GM21390 (cell line): ENCODE measurements around the gene VAV2.

Source experiments
- ATAC-seq: cut with Tn5 transposase; IDR thresholded peaks from one replicate; pipeline ENCODE4 v1.9.1; 2021; ENCODE audit not compliant: unreplicated experiment

The VAV2 gene

GRCh38 chr9:133822430-133823065, 169.6 kb downstream of the VAV2 start:
- no peak for ATAC-seq

DNA sequence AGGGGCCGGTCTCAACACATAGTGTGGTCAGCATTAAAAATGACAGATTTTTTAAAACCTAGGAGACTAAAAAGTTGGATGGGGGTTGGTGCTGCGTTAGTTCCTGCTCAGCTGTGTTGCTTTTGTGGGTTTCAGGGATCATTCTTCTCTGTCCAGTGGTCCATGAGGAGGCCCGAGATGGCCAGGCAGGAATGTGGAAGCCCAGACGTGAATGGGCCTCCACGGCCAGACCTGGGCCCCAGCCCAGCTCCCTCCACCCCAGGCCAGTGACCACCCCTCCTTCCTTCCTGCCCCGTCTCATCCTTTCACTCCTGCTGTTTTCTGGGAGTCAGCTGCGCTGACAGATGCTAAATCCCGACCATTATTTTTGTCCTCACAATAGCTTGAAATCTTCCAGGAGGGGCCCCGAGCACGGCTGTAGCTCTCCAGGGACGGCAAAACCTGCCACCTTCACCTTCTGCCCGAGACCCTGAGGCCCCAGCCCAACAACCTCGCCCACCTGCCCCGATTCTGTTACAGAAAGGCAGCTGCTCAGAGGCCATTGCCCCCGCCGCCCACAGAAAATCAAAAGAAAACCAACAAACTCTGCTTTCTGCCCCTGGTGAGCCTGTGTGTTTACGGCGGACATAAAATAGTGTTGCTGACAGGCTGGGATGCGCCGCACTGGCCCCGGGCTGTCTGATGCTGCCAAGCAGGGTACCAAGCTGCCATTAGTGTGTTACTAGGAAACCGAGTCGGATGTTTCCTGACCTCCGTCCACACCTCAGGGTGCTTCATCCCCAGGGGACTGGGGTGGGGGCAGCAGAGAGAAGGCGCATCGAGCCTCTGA, 170.3 kb downstream of the VAV2 start:
- ATAC-seq, result no peak

GRCh38 chr9:133819923-133820322, 172.2 kb downstream of the VAV2 start:
- ATAC-seq, result no peak

- ATAC-seq, result no peak
These were observed 173.7 kb downstream of the VAV2 start for GRCh38 chr9:133818444-133818843.

DNA sequence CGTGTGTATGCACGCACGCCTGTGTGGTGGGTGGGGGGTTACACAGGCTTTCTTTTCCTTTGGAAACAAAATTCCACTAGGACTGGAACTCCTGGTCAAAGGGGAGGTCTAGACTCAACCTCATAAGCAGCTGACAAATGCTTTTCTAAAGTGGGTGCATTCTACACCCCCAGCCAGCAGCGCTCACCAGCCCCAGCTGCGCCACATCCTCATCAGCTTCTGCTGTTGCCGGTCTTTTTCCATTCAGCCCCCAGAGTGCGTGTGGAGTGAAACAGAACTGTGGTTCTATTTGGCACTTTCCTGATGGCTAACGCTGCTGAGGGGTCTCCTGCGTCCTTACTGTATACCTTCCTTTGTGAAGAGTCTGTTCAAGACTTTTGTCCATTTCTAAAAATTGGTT, 176.3 kb downstream of the VAV2 start:
- ATAC-seq, result no peak

- ATAC-seq, result no peak
These were observed 177.4 kb downstream of the VAV2 start for GRCh38 chr9:133814586-133815208.

GRCh38 chr9:133813749-133814585, 178.2 kb downstream of the VAV2 start:
- no peak for ATAC-seq

GRCh38 chr9:133812941-133813748, 179.0 kb downstream of the VAV2 start:
- ATAC-seq, result no peak

DNA sequence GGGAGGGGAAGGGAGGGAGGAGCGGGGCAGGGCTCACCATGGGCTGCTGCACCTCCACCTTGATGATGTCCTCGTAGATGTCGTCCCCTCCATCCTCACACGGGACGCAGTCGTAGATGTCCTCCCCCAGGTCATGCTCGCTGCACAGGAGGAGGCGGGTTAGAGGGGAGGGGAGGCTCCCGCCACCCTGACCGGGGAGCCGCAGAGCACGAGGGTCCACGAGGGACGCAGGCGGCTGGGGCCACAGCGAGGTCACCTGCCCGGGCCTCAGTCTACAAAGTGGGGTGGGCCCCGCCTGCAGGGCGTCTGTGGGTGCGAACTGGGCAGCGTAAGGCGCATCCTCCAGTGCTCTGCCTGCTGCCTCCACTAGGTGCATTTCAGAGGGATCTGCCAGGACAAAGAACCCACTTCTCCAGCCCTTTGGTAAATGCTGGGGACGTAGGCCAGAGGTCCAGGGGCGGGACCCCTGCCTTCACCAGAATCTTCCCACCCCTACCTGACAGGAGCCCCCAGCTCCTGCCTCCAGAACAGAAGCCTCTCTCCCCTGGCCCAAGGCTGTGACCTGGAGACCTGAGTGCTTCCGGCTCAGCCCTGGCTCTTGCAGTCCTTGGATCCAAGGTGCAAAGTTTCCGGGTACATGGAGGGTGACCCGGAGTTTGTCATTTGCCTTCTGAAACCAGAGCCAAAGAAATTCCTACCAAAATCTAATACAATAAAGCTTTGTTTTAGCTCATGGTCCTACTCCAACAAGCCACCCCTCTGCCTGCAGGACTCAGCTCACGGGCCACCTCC, 179.9 kb downstream of the VAV2 start:
- ATAC-seq, result no peak

- ATAC-seq, result no peak
These were observed 180.7 kb downstream of the VAV2 start for GRCh38 chr9:133811471-133811870.

DNA sequence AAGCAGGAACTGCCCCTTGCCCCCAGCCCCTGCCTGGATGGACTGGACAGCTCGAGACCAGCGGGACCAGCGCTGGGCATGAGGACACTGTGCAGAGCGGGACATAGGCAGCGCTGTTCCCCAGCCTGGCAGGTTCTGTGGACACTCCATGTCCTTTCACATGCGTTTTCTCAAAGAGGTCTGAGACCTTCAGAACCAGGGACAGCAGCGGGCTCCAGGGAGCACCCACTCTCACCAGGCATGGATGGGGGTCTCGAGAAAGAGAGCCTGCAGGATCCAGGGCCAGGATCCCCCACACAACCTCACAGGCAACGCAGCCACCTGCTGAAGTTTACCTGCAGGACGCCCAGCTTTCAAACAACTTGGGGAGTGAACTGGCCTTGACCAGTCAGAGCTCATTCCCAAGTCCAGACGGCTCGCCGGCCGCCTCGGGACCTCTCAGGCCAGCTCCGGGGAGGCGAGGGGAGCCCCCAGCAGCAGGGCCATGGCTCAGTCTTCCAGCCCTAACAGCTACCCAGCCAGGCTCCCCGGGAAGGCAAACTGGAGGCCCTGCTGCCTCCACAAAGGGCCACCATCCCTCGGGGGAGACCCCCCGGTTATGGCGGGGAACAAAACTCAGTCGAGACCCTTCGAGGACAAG, 181.4 kb downstream of the VAV2 start:
- ATAC-seq, result no peak

DNA sequence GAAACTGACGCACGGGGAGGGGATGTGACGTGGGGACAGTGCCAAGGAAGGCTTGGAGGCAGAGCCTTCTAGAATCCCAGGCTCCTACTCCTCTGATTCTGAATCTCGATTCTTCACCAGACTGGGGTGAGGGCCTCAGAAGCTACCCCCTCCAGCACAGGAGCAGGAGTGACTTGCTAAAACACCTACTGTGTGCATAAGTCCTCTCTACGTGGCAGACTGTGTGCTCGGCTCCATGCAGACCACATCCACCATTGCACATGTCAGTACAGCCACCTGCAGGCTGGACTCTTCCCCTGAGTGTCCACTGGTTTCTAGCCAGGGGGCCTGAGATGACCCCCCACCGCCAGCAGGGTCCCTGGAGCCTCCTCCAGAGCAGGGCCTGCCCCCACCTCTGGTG, 182.8 kb downstream of the VAV2 start:
- no peak for ATAC-seq

DNA sequence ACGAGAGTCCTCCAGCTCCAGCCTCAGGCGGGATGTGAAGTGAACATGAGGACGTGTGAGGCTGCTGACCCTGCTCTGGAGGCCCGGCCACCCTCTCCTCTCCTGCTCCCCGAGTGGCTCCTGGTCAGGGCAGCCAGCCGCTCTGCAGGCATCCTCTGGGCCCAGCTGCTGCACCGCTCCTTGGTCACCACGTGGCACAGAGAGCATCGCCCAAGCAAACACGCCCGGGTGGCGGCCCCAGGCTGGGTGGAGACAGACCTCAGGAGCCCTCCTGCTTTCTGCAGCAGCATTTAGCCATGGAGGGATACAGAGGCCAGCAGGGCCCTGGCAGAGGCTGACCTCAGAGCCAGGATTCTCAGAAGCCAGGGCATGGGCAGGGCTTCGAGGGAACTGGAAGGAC, 184.3 kb downstream of the VAV2 start:
- ATAC-seq, result no peak

DNA sequence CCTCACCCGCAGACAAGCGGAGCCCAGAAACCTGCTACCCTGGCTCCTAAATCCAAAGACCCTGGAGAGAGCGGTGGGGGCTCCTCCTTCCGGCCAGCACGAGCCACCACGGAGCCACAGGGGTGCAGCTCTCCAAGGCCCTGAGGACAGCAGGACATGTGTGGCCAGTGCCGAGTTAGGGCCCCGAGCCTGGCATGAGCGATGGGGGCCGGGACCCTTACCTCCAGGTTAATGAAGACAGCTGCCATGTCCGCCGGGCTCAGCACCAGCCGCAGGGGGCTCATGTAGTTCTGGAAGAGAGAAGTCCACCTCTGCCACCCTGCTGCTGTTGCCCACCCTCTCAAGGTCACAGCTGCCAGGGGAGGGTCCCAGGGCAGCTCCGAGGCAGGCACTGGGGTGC, 185.1 kb downstream of the VAV2 start:
- no peak for ATAC-seq

DNA sequence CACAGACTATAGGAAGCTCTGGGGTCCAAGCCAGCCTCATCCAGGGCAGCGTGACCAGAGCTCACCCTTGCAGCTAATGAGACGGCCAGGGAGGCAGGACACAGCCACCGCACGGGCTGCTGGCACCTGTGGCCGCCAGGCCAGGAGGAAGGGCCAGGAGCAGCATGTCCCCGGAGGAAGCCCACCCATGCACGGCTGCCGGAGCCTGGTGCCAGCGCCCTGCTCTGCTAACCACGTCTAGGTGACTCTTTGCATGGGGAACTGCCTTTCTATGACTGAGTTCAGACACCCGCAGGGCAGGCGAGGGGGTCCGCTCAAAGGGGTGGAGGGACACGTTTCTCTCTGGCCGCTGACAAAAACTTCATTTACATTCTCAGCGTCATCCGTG, 185.5 kb downstream of the VAV2 start:
- ATAC-seq, result no peak

DNA sequence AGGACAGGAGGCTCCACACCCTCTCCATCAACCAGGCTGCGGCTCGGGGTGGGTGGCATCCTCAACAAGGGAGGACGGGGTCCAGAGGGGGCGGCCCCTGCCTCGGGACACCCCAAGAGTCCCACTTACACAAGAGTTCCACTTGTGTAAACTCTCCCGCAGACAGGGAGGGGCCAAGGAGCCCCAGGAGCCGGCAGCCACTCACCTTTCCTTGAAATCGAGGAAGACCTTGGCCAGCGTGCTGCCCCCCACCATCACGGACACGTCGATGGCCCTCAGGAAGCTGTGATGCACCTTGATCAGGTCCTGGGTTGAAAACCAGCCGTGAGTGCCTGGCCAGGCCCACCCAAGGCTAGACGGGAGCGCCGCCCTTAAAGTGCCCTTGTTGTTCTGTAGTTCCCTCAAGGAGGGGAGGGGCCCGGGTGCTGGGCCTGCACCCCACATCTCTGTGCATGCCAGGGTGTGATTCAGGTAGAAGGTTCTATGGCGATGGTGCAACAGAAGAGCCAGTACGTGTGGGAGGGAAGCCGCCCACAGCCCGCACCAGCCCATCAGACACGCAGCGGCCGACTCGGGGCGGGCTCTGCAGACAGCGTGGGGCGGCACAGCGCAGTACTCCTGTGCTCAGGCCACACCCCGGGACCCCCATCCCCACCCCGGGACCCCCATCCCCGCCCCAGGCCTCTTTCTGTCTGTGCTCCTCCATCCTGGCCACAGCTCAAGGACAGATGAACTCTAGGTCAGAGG, 186.1 kb downstream of the VAV2 start:
- ATAC-seq, result no peak

DNA sequence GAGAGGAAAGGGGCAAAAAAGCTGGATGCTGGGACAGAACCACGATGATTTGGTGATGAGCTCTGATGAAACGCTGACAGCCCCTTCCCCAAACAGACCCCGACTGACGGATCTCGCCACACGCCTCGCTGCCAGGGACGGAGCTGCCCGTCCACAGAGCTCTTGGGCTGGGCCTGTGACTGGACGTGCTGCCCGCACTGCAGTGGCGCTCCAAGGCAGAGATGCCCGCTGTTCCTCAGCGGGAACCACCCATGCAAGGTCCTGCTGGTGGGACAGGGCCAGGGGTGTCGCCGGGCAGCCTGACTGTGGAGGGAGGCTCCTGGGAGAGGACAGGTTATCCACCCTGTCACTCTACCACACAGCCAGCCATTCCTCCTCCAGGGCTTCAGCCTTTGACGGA, 187.9 kb downstream of the VAV2 start:
- ATAC-seq, result no peak

DNA sequence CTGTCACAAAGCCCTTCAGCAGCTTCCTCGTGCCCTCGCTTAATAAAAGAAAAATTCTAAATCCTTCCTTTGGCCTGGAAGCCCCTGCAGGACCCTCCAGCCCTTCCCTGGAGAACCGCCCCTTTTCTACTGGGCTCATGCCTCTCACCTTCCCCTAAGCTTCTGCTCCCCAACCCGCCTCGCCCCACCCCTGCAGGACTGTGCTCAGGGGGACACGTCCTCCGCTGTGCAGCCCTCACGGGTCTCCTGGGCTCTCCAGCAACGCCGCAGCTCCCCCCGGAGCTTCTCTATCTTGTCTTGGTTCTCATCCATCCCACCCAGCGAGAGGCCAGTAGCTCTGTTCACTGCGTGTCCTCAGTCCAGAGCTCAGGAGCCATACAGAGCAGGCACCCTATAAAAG, 188.4 kb downstream of the VAV2 start:
- no peak for ATAC-seq
